ENCODE data around the gene PODXL. TPM values are rescaled to one million over a fixed set of nuclear protein-coding genes. Genes with fewer than 3 reads are reported as not detected.

The PODXL gene
- total RNA-seq, 2 experiments from 2014 or later: 1.3 to 1.5 TPM

DNA sequence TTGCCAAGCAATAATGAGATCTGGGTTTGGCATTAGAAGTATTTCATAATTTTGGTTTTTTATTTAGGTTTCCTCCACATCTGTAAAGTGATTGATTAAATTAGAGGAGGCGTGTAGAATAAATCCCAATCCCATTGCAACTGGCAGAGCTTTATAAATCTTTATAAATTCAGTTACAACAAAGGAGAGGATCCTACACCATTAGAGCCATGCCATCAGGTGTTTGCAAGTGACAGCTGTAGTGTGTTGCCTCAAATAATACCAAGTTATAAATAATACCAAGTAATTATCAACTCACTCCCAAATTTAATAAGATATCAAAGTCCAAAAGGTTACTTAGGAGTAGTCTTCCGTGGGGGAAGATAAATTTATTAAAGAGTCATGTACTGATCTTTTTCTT is 62.2 kb downstream of the PODXL start:
- ATAC-seq (no peak), DNase-seq (no peak)
- peaks cover 3% of the 10 kb centered on the region for H3K36me3 Mint-ChIP-seq (ENCODE audit: low read depth)
- H3K4me1 Mint-ChIP-seq (ENCODE audit: low read depth): no peaks in the 10 kb centered on the region
- ChIA-PET POLR2A (no interaction called here), CTCF (interaction anchor here (0.9 to 1.6 kb wide), 5 partner anchors 15 to 53 kb away, joined by 3 to 6 read pairs (median 4); no protein-coding TSS in a partner anchor)
- no peak overlapping the region for H3K27ac Mint-ChIP-seq
- no peak overlapping the region for H3K4me3 Mint-ChIP-seq
- H3K9me3 Mint-ChIP-seq (ENCODE audit: insufficient read depth): no peaks in the 10 kb centered on the region
- H3K27me3 Mint-ChIP-seq (ENCODE audit: low read depth): no peaks in the 10 kb centered on the region

DNA sequence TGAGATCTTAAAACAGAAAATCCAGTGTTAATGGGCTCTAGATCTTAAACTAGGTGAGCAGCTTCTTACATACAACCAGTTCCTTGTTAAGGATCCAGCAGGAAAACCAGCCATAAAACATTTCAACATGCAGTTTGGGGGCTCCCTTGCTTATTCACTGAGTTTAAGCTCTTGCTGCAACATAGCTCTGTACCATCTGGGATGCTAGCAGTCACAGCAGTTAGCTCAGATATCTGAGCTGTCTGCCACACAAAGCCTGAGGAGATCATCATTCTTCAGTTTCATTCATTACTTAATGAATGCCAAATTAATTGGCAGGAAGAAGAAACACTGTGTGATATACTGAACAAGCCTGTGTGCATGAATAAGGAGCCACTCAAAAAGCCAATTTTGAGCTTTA is 62.8 kb downstream of the PODXL start:
- no peaks in the 10 kb centered on the region for H3K27me3 Mint-ChIP-seq (ENCODE audit: low read depth)
- peaks cover 7% of the 10 kb centered on the region for H3K36me3 Mint-ChIP-seq (ENCODE audit: low read depth)
- no peak overlapping the region for H3K4me3 Mint-ChIP-seq
- H3K4me1 Mint-ChIP-seq (ENCODE audit: low read depth): no peaks in the 10 kb centered on the region
- DNase-seq (no peak), ATAC-seq (no peak)
- CTCF ChIA-PET: interaction anchor here (0.9 to 1.6 kb wide), 7 partner anchors 8 to 53 kb away, joined by 3 to 6 read pairs (median 4); no protein-coding TSS in a partner anchor
- POLR2A ChIA-PET: no interaction called here
- no peaks in the 10 kb centered on the region for H3K9me3 Mint-ChIP-seq (ENCODE audit: insufficient read depth)
- H3K27ac Mint-ChIP-seq: no peak overlapping the region

GRCh38 chr7:131493081-131493480 is 63.3 kb downstream of the PODXL start:
- DNase-seq (no peak), ATAC-seq (no peak)
- H3K27ac Mint-ChIP-seq: no peak overlapping the region
- ChIA-PET POLR2A (no interaction called here), CTCF (interaction anchor here (0.9 to 1.6 kb wide), 7 partner anchors 8 to 54 kb away, joined by 3 to 6 read pairs (median 4); no protein-coding TSS in a partner anchor)
- no peaks in the 10 kb centered on the region for H3K27me3 Mint-ChIP-seq (ENCODE audit: low read depth)
- H3K4me3 Mint-ChIP-seq: no peak overlapping the region
- peaks cover 9% of the 10 kb centered on the region for H3K36me3 Mint-ChIP-seq (ENCODE audit: low read depth)
- H3K9me3 Mint-ChIP-seq (ENCODE audit: insufficient read depth): no peaks in the 10 kb centered on the region
- no peaks in the 10 kb centered on the region for H3K4me1 Mint-ChIP-seq (ENCODE audit: low read depth)

- no peaks in the 10 kb centered on the region for H3K9me3 Mint-ChIP-seq (ENCODE audit: insufficient read depth)
- H3K36me3 Mint-ChIP-seq (ENCODE audit: low read depth): peaks cover 11% of the 10 kb centered on the region
- ATAC-seq (no peak), DNase-seq (no peak)
- H3K27ac Mint-ChIP-seq: no peak overlapping the region
- no peaks in the 10 kb centered on the region for H3K27me3 Mint-ChIP-seq (ENCODE audit: low read depth)
- H3K4me3 Mint-ChIP-seq: no peak overlapping the region
- POLR2A ChIA-PET: no interaction called here
- CTCF ChIA-PET: interaction anchor here (1.0 to 2.7 kb wide), 3 partner anchors 11 to 18 kb away, joined by 4 to 11 read pairs (median 10); no protein-coding TSS in a partner anchor
- no peaks in the 10 kb centered on the region for H3K4me1 Mint-ChIP-seq (ENCODE audit: low read depth)
These were observed 66.5 kb downstream of the PODXL start for GRCh38 chr7:131489881-131490280.

GRCh38 chr7:131489196-131489595 is 67.2 kb downstream of the PODXL start:
- no peak for ATAC-seq
- Mint-ChIP-seq H3K9me3 (ENCODE audit: insufficient read depth) (no peaks in the 10 kb centered on the region), H3K4me1 (ENCODE audit: low read depth) (no peaks in the 10 kb centered on the region), H3K27me3 (ENCODE audit: low read depth) (no peaks in the 10 kb centered on the region), H3K4me3 (no peak overlapping the region), H3K36me3 (ENCODE audit: low read depth) (peaks cover 11% of the 10 kb centered on the region), H3K27ac (no peak overlapping the region)
- DNase-seq: no peak
- ChIA-PET CTCF (interaction anchor here (2.4 to 2.7 kb wide), 2 partner anchors 12 to 19 kb away, joined by 10 to 11 read pairs; no protein-coding TSS in a partner anchor), POLR2A (no interaction called here)

DNA sequence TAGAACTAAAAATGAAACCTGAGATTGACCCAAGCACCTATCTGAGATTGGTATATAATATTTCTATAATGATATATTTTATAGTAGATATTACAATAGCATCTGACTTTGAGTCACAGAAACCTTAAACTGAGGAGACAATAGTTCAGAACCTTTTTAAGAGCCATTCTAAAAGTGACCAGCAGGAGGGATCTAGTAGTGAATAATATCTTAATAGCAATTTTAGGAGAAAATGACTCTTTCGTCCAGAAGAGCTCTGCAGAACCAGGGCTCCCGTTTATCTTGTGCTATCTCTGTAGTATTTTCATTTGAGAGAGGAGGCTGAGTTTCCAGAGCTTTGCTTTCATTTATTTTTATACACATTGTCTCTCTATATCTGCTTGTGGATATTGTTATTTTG is 68.1 kb downstream of the PODXL start:
- CTCF ChIA-PET: interaction anchor here (2.4 to 2.7 kb wide), 2 partner anchors 13 to 20 kb away, joined by 10 to 11 read pairs; no protein-coding TSS in a partner anchor

DNA sequence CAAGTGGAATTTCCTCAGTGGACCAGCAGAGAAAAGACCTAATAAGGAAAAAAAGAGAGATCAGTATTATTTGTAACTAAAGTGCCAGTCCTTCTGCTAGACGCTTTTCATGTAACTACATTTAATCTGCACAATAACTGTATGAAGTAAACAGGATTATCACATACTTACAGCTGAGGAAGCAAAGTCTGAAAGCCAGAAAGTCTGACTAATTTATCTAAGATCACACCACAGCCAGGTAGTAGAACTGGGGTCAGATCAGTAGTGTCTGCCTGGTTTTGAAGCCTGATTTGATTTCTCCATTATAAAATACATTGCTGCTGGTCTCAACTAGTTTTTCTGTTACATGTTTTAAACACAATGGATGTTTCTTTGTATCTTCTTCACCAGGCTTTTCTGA is 69.2 kb downstream of the PODXL start:
- no peaks in the 10 kb centered on the region for H3K27me3 Mint-ChIP-seq (ENCODE audit: low read depth)
- H3K27ac Mint-ChIP-seq: no peak overlapping the region
- H3K4me1 Mint-ChIP-seq (ENCODE audit: low read depth): no peaks in the 10 kb centered on the region
- ChIA-PET CTCF (interaction anchor here (1.2 kb wide), 1 partner anchor 26 kb away, joined by 4 read pairs; no protein-coding TSS in a partner anchor), POLR2A (no interaction called here)
- ATAC-seq: no peak
- peaks cover 11% of the 10 kb centered on the region for H3K36me3 Mint-ChIP-seq (ENCODE audit: low read depth)
- H3K9me3 Mint-ChIP-seq (ENCODE audit: insufficient read depth): no peaks in the 10 kb centered on the region
- DNase-seq: no peak
- H3K4me3 Mint-ChIP-seq: no peak overlapping the region

More for the DNA sequence above, 68.1 kb downstream of the PODXL start:
- no peaks in the 10 kb centered on the region for H3K9me3 Mint-ChIP-seq (ENCODE audit: insufficient read depth)
- DNase-seq (no peak), ATAC-seq (no peak)
- no peak overlapping the region for H3K4me3 Mint-ChIP-seq
- H3K27me3 Mint-ChIP-seq (ENCODE audit: low read depth): no peaks in the 10 kb centered on the region
- POLR2A ChIA-PET: no interaction called here
- peaks cover 11% of the 10 kb centered on the region for H3K36me3 Mint-ChIP-seq (ENCODE audit: low read depth)
- no peak overlapping the region for H3K27ac Mint-ChIP-seq
- H3K4me1 Mint-ChIP-seq (ENCODE audit: low read depth): no peaks in the 10 kb centered on the region

GRCh38 chr7:131486346-131486745 is 70.1 kb downstream of the PODXL start:
- Mint-ChIP-seq H3K27me3 (ENCODE audit: low read depth) (no peaks in the 10 kb centered on the region), H3K4me3 (no peak overlapping the region), H3K9me3 (ENCODE audit: insufficient read depth) (no peaks in the 10 kb centered on the region), H3K27ac (no peak overlapping the region), H3K4me1 (ENCODE audit: low read depth) (no peaks in the 10 kb centered on the region), H3K36me3 (ENCODE audit: low read depth) (peaks cover 11% of the 10 kb centered on the region)
- DNase-seq (no peak), ATAC-seq (no peak)
- ChIA-PET CTCF (interaction anchor here (1.0 to 1.2 kb wide), 2 partner anchors 15 to 27 kb away, joined by 3 to 4 read pairs; no protein-coding TSS in a partner anchor), POLR2A (no interaction called here)

- no peak overlapping the region for H3K4me3 Mint-ChIP-seq
- no peak for DNase-seq
- H3K9me3 Mint-ChIP-seq (ENCODE audit: insufficient read depth): no peaks in the 10 kb centered on the region
- H3K4me1 Mint-ChIP-seq (ENCODE audit: low read depth): no peaks in the 10 kb centered on the region
- no peak overlapping the region for H3K27ac Mint-ChIP-seq
- ChIA-PET CTCF (interaction anchor here (1.2 to 1.6 kb wide), 2 partner anchors 17 to 63 kb away, joined by 5 read pairs; no protein-coding TSS in a partner anchor), POLR2A (no interaction called here)
- peaks cover 11% of the 10 kb centered on the region for H3K36me3 Mint-ChIP-seq (ENCODE audit: low read depth)
- no peaks in the 10 kb centered on the region for H3K27me3 Mint-ChIP-seq (ENCODE audit: low read depth)
- no peak for ATAC-seq
These were observed 72.8 kb downstream of the PODXL start for GRCh38 chr7:131483586-131483985.

DNA sequence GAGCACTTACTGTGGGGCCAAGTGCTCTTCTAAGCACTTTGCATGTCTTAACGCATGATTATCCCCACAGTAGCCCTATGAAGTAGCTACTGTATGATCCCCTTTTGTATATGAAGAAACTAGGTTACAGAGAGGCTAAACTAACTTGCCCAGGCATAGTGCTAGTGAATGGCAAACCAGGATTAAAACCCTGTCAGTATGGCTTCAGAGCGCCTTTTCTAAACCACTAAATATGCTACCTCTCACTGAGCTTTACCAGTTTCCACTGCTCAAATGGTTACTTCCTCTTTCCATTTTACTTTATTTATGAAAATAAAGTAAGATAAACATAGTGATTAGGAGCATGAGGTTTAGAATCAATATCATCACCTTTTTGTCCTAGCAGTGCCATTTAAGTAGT is 73.6 kb downstream of the PODXL start:
- H3K36me3 Mint-ChIP-seq (ENCODE audit: low read depth): peaks cover 7% of the 10 kb centered on the region
- POLR2A ChIA-PET: no interaction called here
- no peak overlapping the region for H3K27ac Mint-ChIP-seq
- CTCF ChIA-PET: interaction anchor here (0.7 to 1.6 kb wide), 4 partner anchors 18 to 608 kb away, joined by 3 to 5 read pairs (median 4); no protein-coding TSS in a partner anchor
- no peaks in the 10 kb centered on the region for H3K9me3 Mint-ChIP-seq (ENCODE audit: insufficient read depth)
- ATAC-seq: no peak
- H3K4me1 Mint-ChIP-seq (ENCODE audit: low read depth): no peaks in the 10 kb centered on the region
- no peaks in the 10 kb centered on the region for H3K27me3 Mint-ChIP-seq (ENCODE audit: low read depth)
- no peak overlapping the region for H3K4me3 Mint-ChIP-seq
- no peak for DNase-seq

- peaks cover 4% of the 10 kb centered on the region for H3K36me3 Mint-ChIP-seq (ENCODE audit: low read depth)
- H3K4me3 Mint-ChIP-seq: no peak overlapping the region
- ATAC-seq: no peak
- H3K27ac Mint-ChIP-seq: no peak overlapping the region
- DNase-seq: no peak
- no peaks in the 10 kb centered on the region for H3K4me1 Mint-ChIP-seq (ENCODE audit: low read depth)
- H3K9me3 Mint-ChIP-seq (ENCODE audit: insufficient read depth): no peaks in the 10 kb centered on the region
- POLR2A ChIA-PET: no interaction called here
- CTCF ChIA-PET: no interaction called here
- no peaks in the 10 kb centered on the region for H3K27me3 Mint-ChIP-seq (ENCODE audit: low read depth)
These were observed 75.8 kb downstream of the PODXL start for GRCh38 chr7:131480384-131481315.

DNA sequence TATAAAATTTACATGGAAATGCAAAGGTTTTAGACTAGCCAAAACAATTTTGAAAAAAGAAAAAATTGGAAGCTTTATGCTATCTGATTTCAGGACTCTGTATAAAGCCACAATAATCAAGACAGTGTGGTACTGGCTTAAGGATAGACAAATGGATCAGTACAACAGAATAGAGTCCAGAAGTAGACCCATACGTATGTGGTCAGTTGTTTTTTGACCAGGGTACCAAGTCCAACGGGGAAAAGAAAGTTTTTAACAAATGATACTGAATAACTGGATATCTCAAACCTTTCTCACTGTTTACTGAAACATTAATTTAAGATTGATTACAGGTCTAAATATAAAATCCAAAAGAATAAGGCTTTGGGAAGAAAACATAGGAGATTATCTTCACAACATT is 79.7 kb downstream of the PODXL start:
- H3K4me1 Mint-ChIP-seq (ENCODE audit: low read depth): no peaks in the 10 kb centered on the region
- CTCF ChIA-PET: no interaction called here
- DNase-seq (no peak), ATAC-seq (no peak)
- no peaks in the 10 kb centered on the region for H3K27me3 Mint-ChIP-seq (ENCODE audit: low read depth)
- no peak overlapping the region for H3K27ac Mint-ChIP-seq
- H3K9me3 Mint-ChIP-seq (ENCODE audit: insufficient read depth): no peaks in the 10 kb centered on the region
- peaks cover 21% of the 10 kb centered on the region for H3K36me3 Mint-ChIP-seq (ENCODE audit: low read depth)
- POLR2A ChIA-PET: no interaction called here
- H3K4me3 Mint-ChIP-seq: no peak overlapping the region
